ENCODE data around the gene FAM240B.

The FAM240B gene

GRCh38 chr9:38651400-38652042, 68.4 kb downstream of the FAM240B start:
- no peak for TF ChIP-seq JUND (IDR thresholded peaks at IDR 0.05; ENCODE audit: low read depth)
- in situ Hi-C loops (cut with HindIII; ENCODE audit: low pct_unique_long_range_greater_than_20kb, low sequenced_read_pairs) = no loop called here
- DNase-seq (ENCODE audit: low read depth in 1 of 2, low spot score in 1 of 2) = no peak

DNA sequence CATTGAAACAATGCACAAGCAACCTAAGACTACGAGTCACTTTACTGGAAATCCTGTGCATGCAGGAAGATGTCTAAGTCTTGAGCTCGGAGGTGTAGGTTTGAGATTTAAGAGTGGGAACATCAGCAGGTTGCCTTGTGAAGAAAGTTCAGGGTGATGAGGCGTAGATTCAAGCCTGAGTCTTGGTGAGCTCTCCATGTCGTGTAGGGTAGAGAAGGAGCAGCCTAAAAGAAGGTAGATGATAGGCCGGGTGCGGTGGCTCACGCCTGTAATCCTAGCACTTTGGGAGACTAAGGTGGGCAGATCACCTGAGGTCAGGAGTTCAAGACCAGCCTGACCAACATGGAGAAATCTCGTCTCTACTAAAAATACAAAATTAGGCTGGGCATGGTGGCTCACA, 69.4 kb downstream of the FAM240B start:
- no peak for TF ChIP-seq JUND (IDR thresholded peaks at IDR 0.05; ENCODE audit: low read depth)
- in situ Hi-C loops (cut with HindIII; ENCODE audit: low pct_unique_long_range_greater_than_20kb, low sequenced_read_pairs) = no loop called here
- no peak for DNase-seq (ENCODE audit: low read depth in 1 of 2, low spot score in 1 of 2)

- no peak for TF ChIP-seq JUND (IDR thresholded peaks at IDR 0.05; ENCODE audit: low read depth)
- DNase-seq (ENCODE audit: low read depth in 1 of 2, low spot score in 1 of 2) = no peak
- in situ Hi-C loops (cut with HindIII; ENCODE audit: low pct_unique_long_range_greater_than_20kb, low sequenced_read_pairs) = no loop called here
These were observed 70.1 kb downstream of the FAM240B start for GRCh38 chr9:38649731-38650363.

DNA sequence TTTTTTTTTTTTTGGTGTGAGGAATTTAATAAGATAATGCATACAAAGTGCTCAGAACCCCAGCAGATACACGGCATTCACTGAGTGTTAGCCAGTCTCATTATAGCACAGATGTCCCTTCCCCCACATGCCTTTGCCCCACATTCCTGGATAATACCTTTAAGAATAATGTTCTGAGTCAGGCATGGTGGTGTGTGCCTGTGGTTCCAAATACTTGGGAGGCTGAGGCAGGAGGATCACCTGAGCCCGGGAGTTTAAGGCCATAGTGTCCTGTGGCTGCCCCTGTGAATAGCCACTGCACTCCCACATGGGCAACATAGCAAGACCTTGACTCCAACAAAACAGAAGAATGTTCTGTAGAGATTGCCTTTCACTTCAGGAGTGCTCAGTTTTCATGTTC, 75.3 kb downstream of the FAM240B start:
- in situ Hi-C loops (cut with HindIII; ENCODE audit: low pct_unique_long_range_greater_than_20kb, low sequenced_read_pairs) = no loop called here
- DNase-seq (ENCODE audit: low read depth in 1 of 2, low spot score in 1 of 2) = no peak
- TF ChIP-seq JUND (IDR thresholded peaks at IDR 0.05; ENCODE audit: low read depth) = no peak
